Gastrocnemius medialis (tissue), 4 donors: ENCODE results near the gene ZC3H12D.

Experiments used
- CTCF ChIP-seq, 5 experiments: fragments of 450-650 bp in 3 of 5; fragments of 200-600 bp in 2 of 5; sonication (generic) in 2 of 5; IDR thresholded peaks in 4 of 5; conservative IDR thresholded peaks in 1 of 5; 1 replicate in 4 of 5; 2 replicates in 1 of 5; pipeline ENCODE4 v1.5.1; 2016 to 2019; ENCODE audit warnings: antibody characterized with exemption in 5 of 5, mild to moderate bottlenecking in 3 of 5, moderate library complexity in 3 of 5
- POLR2A ChIP-seq, 2 donors: fragments of 450-650 bp; IDR thresholded peaks; one replicate each; pipeline ENCODE4 v1.6.1; 2017; ENCODE audit warnings: antibody characterized with exemption in 2 of 2, mild to moderate bottlenecking in 2 of 2, moderate library complexity in 2 of 2

GRCh38 chr6:149493761-149494320 is 9.0 kb upstream of the ZC3H12D start:
- TF ChIP-seq CTCF (IDR thresholded peaks at IDR 0.05 in 4 of 5, conservative IDR thresholded peaks at IDR 0.05 in 1 of 5) (no peak), POLR2A (IDR thresholded peaks at IDR 0.05) (no peak)
